PC-9 (cell line): Measurements from ENCODE around the gene DPY30. TPM values are rescaled to one million over a fixed set of nuclear protein-coding genes. Genes with fewer than 3 reads are reported as not detected.

Experiments
- BruUV-seq: library from RNA; stranded (reverse); fragments of 400-500 nt; replicated peaks from 2 replicates; lab custom pipeline; 2021; lab: Mats Ljungman, UMichigan
- CTCF ChIA-PET: fragments of 300-600 bp; sonication (Branson Sonifier 250); formaldehyde crosslinking; loops from one replicate; lab custom pipeline; 2022; ENCODE audit warnings: antibody characterized with exemption; lab: Charles Lee
- POLR2A ChIA-PET: fragments of 300-600 bp; sonication (Branson Sonifier 250); formaldehyde crosslinking; loops from one replicate; lab custom pipeline; 2022; ENCODE audit warnings: antibody characterized with exemption; ENCODE audit not compliant: unreplicated experiment; lab: Charles Lee
- DNase-seq, 2 experiments: peaks; one replicate each; pipeline versions ENCODE4 v3.0.0 to v3.0.0-alpha.2; 2015 to 2022; ENCODE audit warnings: mixed read lengths in 1 of 2
- H2AFZ ChIP-seq: fragments of 200-600 bp; sonication (generic); 2 replicates; pipeline ENCODE4 v1.8.1; 2017; ENCODE audit warnings: antibody characterized with exemption
- H3F3A ChIP-seq: fragments of 200-600 bp; sonication (generic); 2 replicates; pipeline ENCODE4 v1.8.1; 2017; ENCODE audit warnings: antibody characterized with exemption, mild to moderate bottlenecking, low read depth; ENCODE audit not compliant: insufficient read depth
- H3K27ac ChIP-seq: fragments of 200-600 bp; sonication (generic); 2 replicates; pipeline ENCODE4 v1.6.1; 2016; ENCODE audit warnings: mixed run types
- H3K27me3 ChIP-seq: fragments of 200-600 bp; sonication (generic); 2 replicates; pipeline ENCODE4 v1.6.1; 2016; ENCODE audit warnings: low read depth, mixed run types; ENCODE audit not compliant: insufficient read depth
- H3K36me3 ChIP-seq: fragments of 200-600 bp; sonication (generic); 2 replicates; pipeline ENCODE4 v1.6.1; 2016; ENCODE audit warnings: low read depth, mixed run types
- H3K4me1 ChIP-seq: fragments of 200-600 bp; sonication (generic); replicated peaks from 2 replicates; pipeline ENCODE4 v1.6.1; 2016; ENCODE audit warnings: mixed run types; ENCODE audit not compliant: insufficient read depth
- H3K4me2 ChIP-seq: fragments of 200-600 bp; sonication (generic); 2 replicates; pipeline ENCODE4 v1.6.1; 2017; ENCODE audit warnings: mixed run types
- H3K4me3 ChIP-seq: fragments of 200-600 bp; sonication (generic); 2 replicates; pipeline ENCODE4 v1.6.1; 2016; ENCODE audit warnings: mixed run types
- H3K79me2 ChIP-seq: fragments of 200-600 bp; sonication (generic); 2 replicates; pipeline ENCODE4 v1.6.1; 2017; ENCODE audit warnings: low read depth, mixed run types
- H3K9me2 ChIP-seq: fragments of 200-600 bp; sonication (generic); 2 replicates; pipeline ENCODE4 v1.8.1; 2017; ENCODE audit warnings: mild to moderate bottlenecking; ENCODE audit not compliant: insufficient read depth
- H3K9me3 ChIP-seq: fragments of 200-600 bp; sonication (generic); 2 replicates; pipeline ENCODE4 v1.8.1; 2016; ENCODE audit warnings: low read depth; ENCODE audit not compliant: insufficient read depth
- H4K20me1 ChIP-seq: fragments of 200-600 bp; sonication (generic); 2 replicates; pipeline ENCODE4 v1.8.1; 2017; ENCODE audit not compliant: insufficient read depth
- EZH2 ChIP-seq: fragments of 200-600 bp; sonication (generic); IDR thresholded peaks from 2 replicates; pipeline ENCODE4 v1.8.0; 2017; ENCODE audit warnings: antibody characterized with exemption, low read depth
- intact Hi-C: fragments of 100-400 bp; cut with micrococcal nuclease; formaldehyde crosslinking; loops from one replicate; pipeline ENCODE4 v1.10.0; 2022; ENCODE audit not compliant: unreplicated experiment
- total RNA-seq: library from RNA; stranded (reverse); gene quantifications from 2 replicates; pipeline ENCODE4 v1.2.3, GENCODE V29; 2021
- TF ChIP-seq, protein P1 (sequence below): fragments of 200-600 bp; sonication (generic); conservative IDR thresholded peaks from 2 replicates; pipeline ENCODE4 v1.6.1; 2017; ENCODE audit warnings: mixed run types, antibody characterized with exemption, mild to moderate bottlenecking, moderate library complexity

Gene DPY30
- total RNA-seq, 1 experiment from 2014 or later: 109 TPM

DNA sequence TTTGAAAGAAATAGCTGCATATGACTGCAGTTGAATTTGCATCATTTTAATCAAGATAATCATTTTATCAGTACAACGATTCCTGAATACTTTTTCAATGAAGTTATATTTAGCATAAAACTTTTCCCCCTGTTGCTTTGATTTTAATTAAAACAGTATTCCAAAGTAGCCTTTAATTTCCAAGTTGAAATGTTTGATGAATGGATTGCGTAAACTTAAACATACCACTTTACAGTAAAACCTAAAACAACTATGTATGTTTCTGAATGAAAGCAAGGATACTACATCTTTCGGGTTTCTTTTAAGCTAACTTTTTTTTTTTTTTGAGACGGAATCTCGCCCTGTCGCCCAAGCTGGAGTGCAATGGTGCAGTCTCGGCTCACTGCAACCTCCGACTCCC, 25.1 kb upstream of the DPY30 start:
- CTCF ChIA-PET: no interaction called here
- peak overlapping the region; percentile 78; the same call in 1 of the 2 replicates for H2AFZ ChIP-seq

DNA sequence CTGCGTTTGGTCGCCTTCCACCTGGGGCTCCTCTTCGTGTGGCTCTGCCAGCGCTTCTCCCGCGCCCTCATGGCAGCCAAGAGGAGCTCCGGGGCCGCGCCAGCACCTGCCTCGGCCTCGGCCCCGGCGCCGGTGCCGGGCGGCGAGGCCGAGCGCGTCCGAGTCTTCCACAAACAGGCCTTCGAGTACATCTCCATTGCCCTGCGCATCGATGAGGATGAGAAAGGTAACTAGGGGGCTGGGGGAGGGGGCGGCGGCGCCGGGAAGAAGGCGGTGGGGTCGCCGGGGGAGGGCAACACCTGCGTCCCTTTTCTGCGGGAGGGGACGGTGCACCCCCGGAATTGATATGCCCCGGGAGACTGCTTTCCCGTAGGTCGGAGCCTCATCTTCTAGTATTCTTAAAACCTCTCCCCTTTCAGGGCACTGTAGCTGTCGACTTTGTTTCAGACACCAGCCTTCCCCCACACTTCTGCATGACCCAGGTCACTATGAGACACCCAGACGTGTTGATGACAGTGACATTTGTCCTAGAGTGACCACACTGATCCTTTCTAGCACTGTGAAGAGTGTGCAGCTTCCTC, 24.5 kb upstream of the DPY30 start:
- peaks cover 15% of the 10 kb centered on the region; the same call in 1 of the 2 replicates for H3F3A ChIP-seq
- peak overlapping the region; percentile 82 for H3K4me3 ChIP-seq
- CTCF ChIA-PET: no interaction called here
- peak in 1 of 2 experiments; percentile 6 for DNase-seq
- no TSS peak for BruUV-seq
- intact Hi-C loops: loop anchor here (5.0 kb wide), 1 partner anchor 293 kb away; the partner anchor contains the start of gene BIRC6
- peak overlapping the region; percentile 78 for H2AFZ ChIP-seq
- H4K20me1 ChIP-seq: peaks cover under 1% of the 10 kb centered on the region
- H3K27me3 ChIP-seq: no peaks in the 10 kb centered on the region
- H3K36me3 ChIP-seq: no peaks in the 10 kb centered on the region
- peaks cover 22% of the 10 kb centered on the region for H3K79me2 ChIP-seq
- POLR2A ChIA-PET: interaction anchor here (0.7 kb wide), 1 partner anchor 18 kb away, joined by 3 read pairs; no protein-coding TSS in a partner anchor
- H3K27ac ChIP-seq: peak overlapping the region; percentile 42; the same call in 1 of the 2 replicates
- TF ChIP-seq, protein P1, sequence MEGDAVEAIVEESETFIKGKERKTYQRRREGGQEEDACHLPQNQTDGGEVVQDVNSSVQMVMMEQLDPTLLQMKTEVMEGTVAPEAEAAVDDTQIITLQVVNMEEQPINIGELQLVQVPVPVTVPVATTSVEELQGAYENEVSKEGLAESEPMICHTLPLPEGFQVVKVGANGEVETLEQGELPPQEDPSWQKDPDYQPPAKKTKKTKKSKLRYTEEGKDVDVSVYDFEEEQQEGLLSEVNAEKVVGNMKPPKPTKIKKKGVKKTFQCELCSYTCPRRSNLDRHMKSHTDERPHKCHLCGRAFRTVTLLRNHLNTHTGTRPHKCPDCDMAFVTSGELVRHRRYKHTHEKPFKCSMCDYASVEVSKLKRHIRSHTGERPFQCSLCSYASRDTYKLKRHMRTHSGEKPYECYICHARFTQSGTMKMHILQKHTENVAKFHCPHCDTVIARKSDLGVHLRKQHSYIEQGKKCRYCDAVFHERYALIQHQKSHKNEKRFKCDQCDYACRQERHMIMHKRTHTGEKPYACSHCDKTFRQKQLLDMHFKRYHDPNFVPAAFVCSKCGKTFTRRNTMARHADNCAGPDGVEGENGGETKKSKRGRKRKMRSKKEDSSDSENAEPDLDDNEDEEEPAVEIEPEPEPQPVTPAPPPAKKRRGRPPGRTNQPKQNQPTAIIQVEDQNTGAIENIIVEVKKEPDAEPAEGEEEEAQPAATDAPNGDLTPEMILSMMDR: no peak
- TF ChIP-seq EZH2: no peak
- H3K9me2 ChIP-seq: no peaks in the 10 kb centered on the region
- H3K4me2 ChIP-seq: peak overlapping the region; percentile 95
- H3K4me1 ChIP-seq: peaks cover 23% of the 10 kb centered on the region
- H3K9me3 ChIP-seq: no peaks in the 10 kb centered on the region

More for the DNA sequence above, 25.1 kb upstream of the DPY30 start:
- peaks cover 3% of the 10 kb centered on the region for H4K20me1 ChIP-seq
- H3K9me3 ChIP-seq: no peaks in the 10 kb centered on the region
- peaks cover 22% of the 10 kb centered on the region for H3K79me2 ChIP-seq
- POLR2A ChIA-PET: interaction anchor here (0.7 kb wide), 1 partner anchor 19 kb away, joined by 3 read pairs; no protein-coding TSS in a partner anchor
- TSS peak; percentile 29 for BruUV-seq
- intact Hi-C loops: loop anchor here (5.0 kb wide), 1 partner anchor 293 kb away; the partner anchor contains the start of gene BIRC6
- peaks cover 15% of the 10 kb centered on the region; the same call in 1 of the 2 replicates for H3F3A ChIP-seq
- no peaks in the 10 kb centered on the region for H3K27me3 ChIP-seq
- H3K4me1 ChIP-seq: peaks cover 23% of the 10 kb centered on the region
- no peak for DNase-seq
- H3K36me3 ChIP-seq: no peaks in the 10 kb centered on the region
- H3K9me2 ChIP-seq: no peaks in the 10 kb centered on the region
- H3K4me2 ChIP-seq: peak overlapping the region; percentile 95
- H3K27ac ChIP-seq: no peak overlapping the region
- TF ChIP-seq, protein P1: no peak
- TF ChIP-seq EZH2: no peak
- H3K4me3 ChIP-seq: peak overlapping the region; percentile 82

DNA sequence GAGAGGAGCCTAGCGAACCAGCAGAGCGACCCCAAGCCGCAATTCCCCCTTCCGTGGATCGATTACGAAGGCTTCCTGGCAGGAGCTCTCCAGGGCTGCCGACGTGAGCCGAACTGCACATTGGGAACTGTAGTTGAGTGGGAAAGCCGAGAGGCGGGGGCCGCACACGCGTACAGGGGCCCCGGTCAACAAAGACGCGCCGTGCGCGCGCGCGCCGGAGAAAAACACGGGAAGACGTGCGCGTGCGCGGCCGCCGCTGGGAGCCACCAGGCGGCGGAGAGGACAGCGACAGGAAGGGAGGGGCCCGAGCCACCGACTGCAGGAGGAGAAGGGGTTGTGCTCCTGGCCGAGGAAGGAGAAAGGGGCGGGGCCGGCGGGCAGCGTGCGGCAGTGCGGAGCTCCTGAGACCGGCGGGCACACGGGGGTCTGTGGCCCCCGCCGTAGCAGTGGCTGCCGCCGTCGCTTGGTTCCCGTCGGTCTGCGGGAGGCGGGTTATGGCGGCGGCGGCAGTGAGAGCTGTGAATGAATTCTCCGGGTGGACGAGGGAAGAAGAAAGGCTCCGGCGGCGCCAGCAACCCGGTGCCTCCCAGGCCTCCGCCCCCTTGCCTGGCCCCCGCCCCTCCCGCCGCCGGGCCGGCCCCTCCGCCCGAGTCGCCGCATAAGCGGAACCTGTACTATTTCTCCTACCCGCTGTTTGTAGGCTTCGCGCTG, 23.9 kb upstream of the DPY30 start, which contains the start of gene SPAST:
TSS of gene SPAST (plus strand) at position 247 of the 711 bp plus-strand sequence. CDS start at position 523, 276 bp downstream.
- POLR2A ChIA-PET: interaction anchor here (0.7 to 1.2 kb wide), 2 partner anchors 10 to 24 kb away, joined by 3 to 11 read pairs; partner anchors contain the start of gene DPY30
- peak; percentile 91 to 97 for DNase-seq
- no TSS peak for BruUV-seq
- Histone ChIP-seq H3K27me3 (no peaks in the 10 kb centered on the region), H3K27ac (peak within 1 kb of the TSS; percentile 70), H3F3A (peaks cover 15% of the 10 kb centered on the region; the same call in 1 of the 2 replicates), H3K9me2 (no peaks in the 10 kb centered on the region), H3K4me3 (peak within 1 kb of the TSS; percentile 82), H3K4me2 (peak within 1 kb of the TSS; percentile 95), H3K9me3 (no peaks in the 10 kb centered on the region), H4K20me1 (no peaks in the 10 kb centered on the region; the same call in 1 of the 2 replicates), H3K79me2 (peaks cover 22% of the 10 kb centered on the region), H2AFZ (peak within 1 kb of the TSS; percentile 92), H3K4me1 (peaks cover 23% of the 10 kb centered on the region), H3K36me3 (no peaks in the 10 kb centered on the region)
- TF ChIP-seq EZH2: no peak
- TF ChIP-seq, protein P1: 0 out of 2 replicates have a peak, but pooled peaks have one; percentile 38
- intact Hi-C loops: loop anchor here (1.0 to 5.0 kb wide), 3 partner anchors 24 to 294 kb away; partner anchors contain the start of genes BIRC6, DPY30 and SLC30A6
- CTCF ChIA-PET: interaction anchor here (0.7 to 1.4 kb wide), 2 partner anchors 56 to 1332 kb away, joined by 5 to 12 read pairs; no protein-coding TSS in a partner anchor
